ENCODE results near the gene CCDC170.

GRCh38 chr6:151655099-151655498, 161.3 kb downstream of the CCDC170 start:
- TF ChIP-seq, protein P1, sequence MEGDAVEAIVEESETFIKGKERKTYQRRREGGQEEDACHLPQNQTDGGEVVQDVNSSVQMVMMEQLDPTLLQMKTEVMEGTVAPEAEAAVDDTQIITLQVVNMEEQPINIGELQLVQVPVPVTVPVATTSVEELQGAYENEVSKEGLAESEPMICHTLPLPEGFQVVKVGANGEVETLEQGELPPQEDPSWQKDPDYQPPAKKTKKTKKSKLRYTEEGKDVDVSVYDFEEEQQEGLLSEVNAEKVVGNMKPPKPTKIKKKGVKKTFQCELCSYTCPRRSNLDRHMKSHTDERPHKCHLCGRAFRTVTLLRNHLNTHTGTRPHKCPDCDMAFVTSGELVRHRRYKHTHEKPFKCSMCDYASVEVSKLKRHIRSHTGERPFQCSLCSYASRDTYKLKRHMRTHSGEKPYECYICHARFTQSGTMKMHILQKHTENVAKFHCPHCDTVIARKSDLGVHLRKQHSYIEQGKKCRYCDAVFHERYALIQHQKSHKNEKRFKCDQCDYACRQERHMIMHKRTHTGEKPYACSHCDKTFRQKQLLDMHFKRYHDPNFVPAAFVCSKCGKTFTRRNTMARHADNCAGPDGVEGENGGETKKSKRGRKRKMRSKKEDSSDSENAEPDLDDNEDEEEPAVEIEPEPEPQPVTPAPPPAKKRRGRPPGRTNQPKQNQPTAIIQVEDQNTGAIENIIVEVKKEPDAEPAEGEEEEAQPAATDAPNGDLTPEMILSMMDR (IDR thresholded peaks at IDR 0.05; ENCODE audit: low read length) = no peak
- TF ChIP-seq EZH2 (optimal IDR thresholded peaks at IDR 0.05; ENCODE audit: low read depth, low read length) = no peak

Measured in MM.1S (cell line).